Spleen (tissue), 7 donors: ENCODE results near the gene CTDP1.

Experiments used
- POLR2A ChIP-seq, 3 donors: fragments of 450-650 bp; IDR thresholded peaks; one replicate each; pipeline ENCODE4 v1.5.1; 2017; ENCODE audit warnings: antibody characterized with exemption in 3 of 3, mild to moderate bottlenecking in 1 of 3
- POLR2AphosphoS5 ChIP-seq, 3 donors: sonication (generic); formaldehyde crosslinking; IDR thresholded peaks; one replicate each; pipeline ENCODE4 v1.5.1; 2017; ENCODE audit warnings: antibody characterized with exemption in 3 of 3
- TF ChIP-seq, protein P1 (sequence below), 11 experiments: fragments of 200-600 bp in 7 of 11; fragments of 450-650 bp in 4 of 11; sonication (generic) in 4 of 11; IDR thresholded peaks in 8 of 11; conservative IDR thresholded peaks in 3 of 11; 1 replicate in 7 of 11; 2 replicates in 4 of 11; pipeline versions ENCODE4 v1.4.0 to v1.8.0; 2016 to 2021; ENCODE audit warnings: antibody characterized with exemption in 11 of 11, inconsistent platforms in 4 of 11, mild to moderate bottlenecking in 1 of 11
- donor health status: DM: no; HTN: no; CAD: no; lungs with moderate emphysema.
- donor health status: DM: no; HTN: no; CAD: no.
- donor health status: DM: no; HTN: no; CAD: no.

DNA sequence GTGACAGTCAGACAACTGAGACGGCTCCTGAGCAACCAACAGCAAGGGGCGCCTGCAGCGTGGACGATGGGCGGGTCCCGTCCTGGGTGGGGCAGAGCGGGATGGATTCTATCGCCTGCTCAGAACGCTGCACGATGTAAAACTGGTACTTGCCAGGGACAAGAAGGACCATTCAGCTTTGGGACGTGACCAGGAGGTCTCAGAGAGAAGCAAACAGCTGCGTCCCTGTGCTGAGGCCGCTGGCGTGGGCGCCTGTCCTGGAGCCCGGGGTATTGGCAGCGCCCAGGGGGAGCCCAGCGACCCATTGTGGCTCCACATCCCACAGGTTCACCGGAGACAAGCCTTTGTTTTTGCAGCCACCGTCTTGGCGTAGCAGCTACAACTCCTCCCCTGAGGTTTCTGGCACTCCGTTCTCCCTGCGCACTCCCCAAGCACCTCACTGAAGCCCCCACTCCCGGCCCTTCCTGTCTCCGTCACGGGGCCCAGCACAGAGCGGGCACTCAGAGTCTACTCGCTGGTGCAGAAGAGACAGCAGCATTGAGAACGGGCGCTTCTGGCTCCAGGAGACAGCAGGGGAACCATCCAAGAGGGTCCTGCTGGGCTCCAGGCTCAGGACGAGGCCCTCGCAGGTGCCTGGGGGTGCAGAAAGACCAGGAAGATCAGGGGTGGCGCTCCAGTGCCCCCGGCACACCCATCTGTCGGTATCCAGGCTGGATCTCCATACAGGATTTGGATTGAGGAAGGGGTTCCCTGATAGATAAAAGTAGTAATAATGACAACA lies 96.0 kb downstream of the CTDP1 start:
- TF ChIP-seq, protein P1, sequence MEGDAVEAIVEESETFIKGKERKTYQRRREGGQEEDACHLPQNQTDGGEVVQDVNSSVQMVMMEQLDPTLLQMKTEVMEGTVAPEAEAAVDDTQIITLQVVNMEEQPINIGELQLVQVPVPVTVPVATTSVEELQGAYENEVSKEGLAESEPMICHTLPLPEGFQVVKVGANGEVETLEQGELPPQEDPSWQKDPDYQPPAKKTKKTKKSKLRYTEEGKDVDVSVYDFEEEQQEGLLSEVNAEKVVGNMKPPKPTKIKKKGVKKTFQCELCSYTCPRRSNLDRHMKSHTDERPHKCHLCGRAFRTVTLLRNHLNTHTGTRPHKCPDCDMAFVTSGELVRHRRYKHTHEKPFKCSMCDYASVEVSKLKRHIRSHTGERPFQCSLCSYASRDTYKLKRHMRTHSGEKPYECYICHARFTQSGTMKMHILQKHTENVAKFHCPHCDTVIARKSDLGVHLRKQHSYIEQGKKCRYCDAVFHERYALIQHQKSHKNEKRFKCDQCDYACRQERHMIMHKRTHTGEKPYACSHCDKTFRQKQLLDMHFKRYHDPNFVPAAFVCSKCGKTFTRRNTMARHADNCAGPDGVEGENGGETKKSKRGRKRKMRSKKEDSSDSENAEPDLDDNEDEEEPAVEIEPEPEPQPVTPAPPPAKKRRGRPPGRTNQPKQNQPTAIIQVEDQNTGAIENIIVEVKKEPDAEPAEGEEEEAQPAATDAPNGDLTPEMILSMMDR (IDR thresholded peaks at IDR 0.05 in 8 of 11, conservative IDR thresholded peaks at IDR 0.05 in 3 of 11): no peak
- no peak for TF ChIP-seq POLR2A (IDR thresholded peaks at IDR 0.05)
- TF ChIP-seq POLR2AphosphoS5 (IDR thresholded peaks at IDR 0.05): no peak
